ENCODE data around the gene NDUFA11.

Gene NDUFA11

GRCh38 chr19:5864013-5864720 lies 39.4 kb downstream of the NDUFA11 start:
- no peak overlapping the region for H2BK5ac ChIP-seq (ENCODE audit: low read length)
- H3K9ac ChIP-seq (ENCODE audit: low read depth, low read length, poor library complexity): no peak overlapping the region
- WGBS, 2 donors (ENCODE audit: extremely low coverage in 2 of 2, insufficient read length in 2 of 2, insufficient replicate concordance in 1 of 2): no CpG with 5 or more reads among the region's 9 CpGs
- H3K79me1 ChIP-seq (ENCODE audit: low read depth, low read length): peaks cover 2% of the 10 kb centered on the region
- no peak overlapping the region for H2AFZ ChIP-seq (ENCODE audit: low read length)
- peak overlapping the region; percentile 75 for H2AK5ac ChIP-seq (ENCODE audit: low read depth, low read length)
- no peaks in the 10 kb centered on the region for H3K36me3 ChIP-seq (replicated peaks in 1 of 2; ENCODE audit: control insufficient read depth in 2 of 2, insufficient read depth in 2 of 2, low read length in 2 of 2)
- H3K27me3 ChIP-seq (ENCODE audit: control insufficient read depth in 3 of 3, insufficient read depth in 3 of 3, low read depth in 1 of 3, low read length in 3 of 3): peaks cover 0 to 3% (median 0%) of the 10 kb centered on the region in 3 experiments
- no peaks in the 10 kb centered on the region for H3K9me3 ChIP-seq (replicated peaks in 1 of 2; ENCODE audit: control insufficient read depth in 2 of 2, insufficient read depth in 1 of 2, low read depth in 1 of 2, low read length in 2 of 2)
- H3K14ac ChIP-seq (ENCODE audit: low read length): peak overlapping the region; percentile 94
- peaks cover 0 to 3% of the 10 kb centered on the region in 2 donors for H3K4me1 ChIP-seq (ENCODE audit: control insufficient read depth in 2 of 2, insufficient read depth in 1 of 2, low read depth in 1 of 2, low read length in 2 of 2)
- no peak overlapping the region for H2BK120ac ChIP-seq (ENCODE audit: low read depth, low read length)
- H3K23ac ChIP-seq (ENCODE audit: low read depth, low read length, poor library complexity): peak overlapping the region; percentile 52
- H4K91ac ChIP-seq (ENCODE audit: low read depth, low read length, poor library complexity): no peak overlapping the region
- no peak overlapping the region for H2BK12ac ChIP-seq (ENCODE audit: low read length)
- H3K18ac ChIP-seq (ENCODE audit: low read length): no peak overlapping the region
- H3K27ac ChIP-seq (replicated peaks; ENCODE audit: low read length): no peak overlapping the region
- H3K4me3 ChIP-seq (ENCODE audit: low read length in 2 of 2): no peak overlapping the region
- H3K4me2 ChIP-seq (ENCODE audit: insufficient read depth, low read length, poor library complexity, severe bottlenecking): no peak overlapping the region
- no peak overlapping the region for H3K4ac ChIP-seq (ENCODE audit: low read length)
- DNase-seq (ENCODE audit: low spot score): no peak
- peak overlapping the region; percentile 33 for H2BK15ac ChIP-seq (ENCODE audit: low read length)
- H4K8ac ChIP-seq (ENCODE audit: low read depth, low read length): no peak overlapping the region

- no peaks in the 10 kb centered on the region for H3K9me3 ChIP-seq (replicated peaks in 1 of 2; ENCODE audit: control insufficient read depth in 2 of 2, insufficient read depth in 1 of 2, low read depth in 1 of 2, low read length in 2 of 2)
- H2BK15ac ChIP-seq (ENCODE audit: low read length): peak overlapping the region; percentile 58
- H3K4me3 ChIP-seq (ENCODE audit: low read length in 2 of 2): no peak overlapping the region
- H3K27ac ChIP-seq (replicated peaks; ENCODE audit: low read length): no peak overlapping the region
- H3K18ac ChIP-seq (ENCODE audit: low read length): no peak overlapping the region
- H2BK5ac ChIP-seq (ENCODE audit: low read length): peak overlapping the region; percentile 48
- peaks cover 2% of the 10 kb centered on the region for H3K79me1 ChIP-seq (ENCODE audit: low read depth, low read length)
- H3K36me3 ChIP-seq (replicated peaks in 1 of 2; ENCODE audit: control insufficient read depth in 2 of 2, insufficient read depth in 2 of 2, low read length in 2 of 2): no peaks in the 10 kb centered on the region
- no peak overlapping the region for H2AFZ ChIP-seq (ENCODE audit: low read length)
- no peak overlapping the region for H3K4me2 ChIP-seq (ENCODE audit: insufficient read depth, low read length, poor library complexity, severe bottlenecking)
- H2BK120ac ChIP-seq (ENCODE audit: low read depth, low read length): no peak overlapping the region
- H3K27me3 ChIP-seq (ENCODE audit: control insufficient read depth in 3 of 3, insufficient read depth in 3 of 3, low read depth in 1 of 3, low read length in 3 of 3): peaks cover 0 to 3% (median 0%) of the 10 kb centered on the region in 3 experiments
- H3K9ac ChIP-seq (ENCODE audit: low read depth, low read length, poor library complexity): peak overlapping the region; percentile 60
- H4K91ac ChIP-seq (ENCODE audit: low read depth, low read length, poor library complexity): no peak overlapping the region
- no peak overlapping the region for H3K23ac ChIP-seq (ENCODE audit: low read depth, low read length, poor library complexity)
- WGBS, 2 donors (ENCODE audit: extremely low coverage in 2 of 2, insufficient read length in 2 of 2, insufficient replicate concordance in 1 of 2): no CpG with 5 or more reads among the region's 11 CpGs
- no peak overlapping the region for H3K4ac ChIP-seq (ENCODE audit: low read length)
- H4K8ac ChIP-seq (ENCODE audit: low read depth, low read length): peak overlapping the region; percentile 43
- H2BK12ac ChIP-seq (ENCODE audit: low read length): peak overlapping the region; percentile 22
- peak overlapping the region; percentile 17 for H3K14ac ChIP-seq (ENCODE audit: low read length)
- H3K4me1 ChIP-seq (ENCODE audit: control insufficient read depth in 2 of 2, insufficient read depth in 1 of 2, low read depth in 1 of 2, low read length in 2 of 2): peaks cover 0 to 3% of the 10 kb centered on the region in 2 donors
- no peak for DNase-seq (ENCODE audit: low spot score)
- no peak overlapping the region for H2AK5ac ChIP-seq (ENCODE audit: low read depth, low read length)
These were observed 40.4 kb downstream of the NDUFA11 start for GRCh38 chr19:5863030-5863665.

GRCh38 chr19:5857203-5858081 lies 46.1 kb downstream of the NDUFA11 start:
- no peak overlapping the region for H3K18ac ChIP-seq (ENCODE audit: low read length)
- no peak for DNase-seq (ENCODE audit: low spot score)
- WGBS, 2 donors (ENCODE audit: extremely low coverage in 2 of 2, insufficient read length in 2 of 2, insufficient replicate concordance in 1 of 2): 100% methylated on average over 1 of the region's 18 CpGs; no CpG with 5 or more reads in 1 of the 2 donors

More at GRCh38 chr19:5857203-5858081, 46.1 kb downstream of the NDUFA11 start:
- Histone ChIP-seq H2BK15ac (ENCODE audit: low read length) (no peak overlapping the region), H2BK12ac (ENCODE audit: low read length) (no peak overlapping the region), H3K27ac (replicated peaks; ENCODE audit: low read length) (no peak overlapping the region), H3K79me1 (ENCODE audit: low read depth, low read length) (no peaks in the 10 kb centered on the region), H4K8ac (ENCODE audit: low read depth, low read length) (no peak overlapping the region), H3K23ac (ENCODE audit: low read depth, low read length, poor library complexity) (no peak overlapping the region), H3K9me3 (replicated peaks in 1 of 2; ENCODE audit: control insufficient read depth in 2 of 2, insufficient read depth in 1 of 2, low read depth in 1 of 2, low read length in 2 of 2) (peaks cover 0 to 4% of the 10 kb centered on the region in 2 donors), H3K27me3 (ENCODE audit: control insufficient read depth in 3 of 3, insufficient read depth in 3 of 3, low read depth in 1 of 3, low read length in 3 of 3) (peaks cover 0 to 8% (median 0%) of the 10 kb centered on the region in 3 experiments), H2AFZ (ENCODE audit: low read length) (no peak overlapping the region), H3K4me3 (ENCODE audit: low read length in 2 of 2) (no peak overlapping the region), H2BK120ac (ENCODE audit: low read depth, low read length) (no peak overlapping the region), H3K36me3 (replicated peaks in 1 of 2; ENCODE audit: control insufficient read depth in 2 of 2, insufficient read depth in 2 of 2, low read length in 2 of 2) (no peaks in the 10 kb centered on the region), H3K4me2 (ENCODE audit: insufficient read depth, low read length, poor library complexity, severe bottlenecking) (no peak overlapping the region), H3K14ac (ENCODE audit: low read length) (no peak overlapping the region), H3K9ac (ENCODE audit: low read depth, low read length, poor library complexity) (no peak overlapping the region), H2AK5ac (ENCODE audit: low read depth, low read length) (no peak overlapping the region), H3K4ac (ENCODE audit: low read length) (no peak overlapping the region), H3K4me1 (ENCODE audit: control insufficient read depth in 2 of 2, insufficient read depth in 1 of 2, low read depth in 1 of 2, low read length in 2 of 2) (peaks cover 0 to 2% of the 10 kb centered on the region in 2 donors), H4K91ac (ENCODE audit: low read depth, low read length, poor library complexity) (no peak overlapping the region), H2BK5ac (ENCODE audit: low read length) (no peak overlapping the region)
